AG10803 (cell line): ENCODE measurements around the gene KNOP1.

Experiments
- DNase-seq: peaks from one replicate; pipeline ENCODE4 v3.0.0; 2010; ENCODE audit warnings: low read depth
- H3K4me3 ChIP-seq: 2 replicates; pipeline ENCODE4 v1.5.1; 2011; ENCODE audit warnings: mild to moderate bottlenecking, low read length, control low read depth
- TF ChIP-seq, protein P1 (sequence below): conservative IDR thresholded peaks from 2 replicates; pipeline ENCODE4 v1.5.1; 2011; ENCODE audit warnings: mild to moderate bottlenecking, low read length, control low read depth, inconsistent platforms

The KNOP1 gene

GRCh38 chr16:19664166-19664565 lies 53.9 kb downstream of the KNOP1 start:
- no peak overlapping the region for H3K4me3 ChIP-seq
- TF ChIP-seq, protein P1, sequence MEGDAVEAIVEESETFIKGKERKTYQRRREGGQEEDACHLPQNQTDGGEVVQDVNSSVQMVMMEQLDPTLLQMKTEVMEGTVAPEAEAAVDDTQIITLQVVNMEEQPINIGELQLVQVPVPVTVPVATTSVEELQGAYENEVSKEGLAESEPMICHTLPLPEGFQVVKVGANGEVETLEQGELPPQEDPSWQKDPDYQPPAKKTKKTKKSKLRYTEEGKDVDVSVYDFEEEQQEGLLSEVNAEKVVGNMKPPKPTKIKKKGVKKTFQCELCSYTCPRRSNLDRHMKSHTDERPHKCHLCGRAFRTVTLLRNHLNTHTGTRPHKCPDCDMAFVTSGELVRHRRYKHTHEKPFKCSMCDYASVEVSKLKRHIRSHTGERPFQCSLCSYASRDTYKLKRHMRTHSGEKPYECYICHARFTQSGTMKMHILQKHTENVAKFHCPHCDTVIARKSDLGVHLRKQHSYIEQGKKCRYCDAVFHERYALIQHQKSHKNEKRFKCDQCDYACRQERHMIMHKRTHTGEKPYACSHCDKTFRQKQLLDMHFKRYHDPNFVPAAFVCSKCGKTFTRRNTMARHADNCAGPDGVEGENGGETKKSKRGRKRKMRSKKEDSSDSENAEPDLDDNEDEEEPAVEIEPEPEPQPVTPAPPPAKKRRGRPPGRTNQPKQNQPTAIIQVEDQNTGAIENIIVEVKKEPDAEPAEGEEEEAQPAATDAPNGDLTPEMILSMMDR: no peak
- DNase-seq: no peak

GRCh38 chr16:19662351-19662750 lies 55.7 kb downstream of the KNOP1 start:
- no peak overlapping the region for H3K4me3 ChIP-seq
- no peak for DNase-seq
- TF ChIP-seq, protein P1: no peak

DNA sequence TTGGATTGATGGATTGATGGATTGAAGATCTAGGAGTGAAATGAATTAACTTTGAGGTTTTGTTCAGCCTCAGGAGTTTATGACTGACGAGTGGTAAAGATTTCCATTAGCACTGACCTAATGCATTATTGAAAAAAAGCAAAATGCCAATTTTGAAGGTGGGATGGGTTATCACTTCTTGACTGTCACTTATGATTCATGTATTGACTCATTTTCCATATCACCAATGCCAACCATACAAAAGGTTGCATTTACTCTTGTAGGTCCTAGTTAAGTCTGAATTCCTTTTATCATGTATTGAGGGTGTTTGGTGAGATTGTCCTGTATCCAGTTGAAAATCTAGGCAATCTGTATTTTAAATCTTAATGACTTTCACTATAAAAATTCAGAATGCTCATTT lies 57.6 kb downstream of the KNOP1 start:
- DNase-seq: no peak
- no peak overlapping the region for H3K4me3 ChIP-seq
- TF ChIP-seq, protein P1: no peak

DNA sequence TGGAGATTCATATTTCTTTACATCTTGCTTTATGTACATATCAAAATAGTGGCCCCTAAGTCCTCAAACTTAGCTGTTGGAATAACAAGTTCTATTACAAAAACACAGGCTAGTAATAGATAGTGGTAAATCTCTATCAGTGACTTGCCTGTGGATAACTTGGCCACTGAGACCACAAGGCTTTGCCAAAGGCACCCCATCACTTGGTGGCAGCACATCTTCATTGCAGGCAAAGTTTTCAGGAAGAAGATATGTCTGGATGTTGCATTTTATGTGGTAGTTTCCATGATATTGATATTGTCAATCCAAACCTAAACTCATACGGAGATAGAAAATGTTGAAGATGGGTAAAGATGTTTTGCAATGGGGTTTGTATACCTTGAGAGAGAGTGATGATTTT lies 58.5 kb downstream of the KNOP1 start:
- TF ChIP-seq, protein P1: peak; percentile 26

DNA sequence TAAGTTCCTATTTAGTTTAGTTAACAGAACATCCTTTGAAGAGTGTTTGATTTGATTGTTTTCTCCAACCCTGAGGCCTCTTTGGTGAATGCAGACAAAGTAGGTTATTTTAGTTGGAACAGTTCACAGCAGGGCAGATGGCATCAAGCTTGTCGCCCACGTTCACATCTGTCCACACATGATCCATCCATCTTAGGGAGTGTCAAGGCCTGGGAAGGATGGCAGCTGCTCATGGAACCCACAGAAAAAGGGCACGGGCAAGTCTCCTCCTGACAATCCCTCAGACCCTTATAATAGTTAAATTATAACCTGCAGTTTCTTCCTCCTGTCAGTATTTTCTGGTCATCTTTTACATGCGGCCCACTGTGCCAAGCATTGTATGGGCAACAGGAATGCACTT lies 60.2 kb downstream of the KNOP1 start:
- DNase-seq: no peak
- no peak overlapping the region for H3K4me3 ChIP-seq

More for the DNA sequence above, 58.5 kb downstream of the KNOP1 start:
- H3K4me3 ChIP-seq: no peak overlapping the region
- no peak for DNase-seq

GRCh38 chr16:19655242-19655777 lies 62.7 kb downstream of the KNOP1 start:
- no peak overlapping the region for H3K4me3 ChIP-seq
- no peak for DNase-seq
- TF ChIP-seq, protein P1: no peak

More for the DNA sequence above, 60.2 kb downstream of the KNOP1 start:
- TF ChIP-seq, protein P1: no peak

- TF ChIP-seq, protein P1: no peak
- no peak overlapping the region for H3K4me3 ChIP-seq
- no peak for DNase-seq
Measured at GRCh38 chr16:19654147-19654546, 63.9 kb downstream of the KNOP1 start.
